HepG2 (cell line): ENCODE results near the gene KLF3. TPM values are rescaled to one million over a fixed set of nuclear protein-coding genes. Genes with fewer than 3 reads are reported as not detected.

Experiments
- CREBL2 ChIP-seq: sonication (generic); formaldehyde crosslinking; IDR thresholded peaks from 2 replicates; pipeline ENCODE4 v1.8.1; 2023; ENCODE audit warnings: missing genetic modification reagents, mild to moderate bottlenecking, borderline replicate concordance
- DBP ChIP-seq: sonication (generic); formaldehyde crosslinking; IDR thresholded peaks from 2 replicates; pipeline ENCODE4 v1.4.0; 2020; ENCODE audit warnings: missing genetic modification reagents; ENCODE audit errors: not compliant biosample characterization
- HINFP ChIP-seq: sonication (generic); formaldehyde crosslinking; IDR thresholded peaks from 2 replicates; pipeline ENCODE4 v1.4.0; 2020; ENCODE audit warnings: low read depth, mild to moderate bottlenecking, missing genetic modification reagents
- NAIF1 ChIP-seq: sonication (generic); formaldehyde crosslinking; IDR thresholded peaks from 2 replicates; pipeline ENCODE4 v1.5.0; 2020; ENCODE audit warnings: mild to moderate bottlenecking, missing genetic modification reagents, borderline replicate concordance
- PCBP2 ChIP-seq: fragments of 200-400 bp; formaldehyde crosslinking; optimal IDR thresholded peaks from 2 replicates; pipeline ENCODE3; 2018; ENCODE audit warnings: low read length, low read depth; ENCODE audit not compliant: poor library complexity, severe bottlenecking
- TCF7L2 ChIP-seq: IDR thresholded peaks from 2 replicates; pipeline ENCODE4 v1.6.1; 2011; ENCODE audit warnings: mild to moderate bottlenecking, low read depth, low read length, moderate library complexity
- ZFP82 ChIP-seq: sonication (generic); formaldehyde crosslinking; IDR thresholded peaks from 2 replicates; pipeline ENCODE4 v1.5.1; 2020; ENCODE audit warnings: mild to moderate bottlenecking, missing genetic modification reagents, borderline replicate concordance
- ZNF138 ChIP-seq: sonication (generic); formaldehyde crosslinking; IDR thresholded peaks from 2 replicates; pipeline ENCODE4 v1.5.0; 2020; ENCODE audit warnings: mild to moderate bottlenecking, low read depth, missing genetic modification reagents
- ZNF530 ChIP-seq: sonication (generic); formaldehyde crosslinking; IDR thresholded peaks from 2 replicates; pipeline ENCODE4 v1.5.0; 2020; ENCODE audit warnings: low read depth, mild to moderate bottlenecking, missing genetic modification reagents
- ZXDC ChIP-seq: sonication (generic); formaldehyde crosslinking; IDR thresholded peaks from 2 replicates; pipeline ENCODE4 v1.5.0; 2020; ENCODE audit warnings: mild to moderate bottlenecking, missing genetic modification reagents
- polyA plus RNA-seq, 8 experiments: library from polyadenylated mRNA; depleted of rRNA in 3 of 8; stranded (reverse) in 7 of 8; unstranded in 1 of 8; fragments of >200 nt; fragmentation: Illumina TruSeq in 4 of 8; extraction: Trizol in 4 of 8; gene quantifications; 2 replicates each; pipeline versions ENCODE4 v1.2.1 to v1.2.3, GENCODE V29; 2011 to 2016; ENCODE audit warnings: low read depth in 4 of 8, missing spikeins in 1 of 8, mixed read lengths in 1 of 8; ENCODE audit not compliant: insufficient read depth in 1 of 8
- total RNA-seq, 5 experiments: library from RNA; depleted of rRNA; stranded (reverse); fragments of >200 nt; fragmentation: Illumina TruSeq; extraction: Trizol; gene quantifications; 2 replicates each; pipeline ENCODE4 v1.2.3, GENCODE V29; 2016; ENCODE audit warnings: low read depth in 1 of 5
- TF ChIP-seq, protein P1 (sequence below): sonication (generic); formaldehyde crosslinking; IDR thresholded peaks from 2 replicates; pipeline ENCODE4 v1.4.0; 2020; ENCODE audit warnings: missing genetic modification reagents
- TF ChIP-seq, protein P2 (sequence below): sonication (generic); formaldehyde crosslinking; IDR thresholded peaks from 2 replicates; pipeline ENCODE4 v1.4.0; 2020; ENCODE audit warnings: missing genetic modification reagents
- TF ChIP-seq, protein P3 (sequence below): IDR thresholded peaks from 2 replicates; pipeline ENCODE4 v1.6.1; 2012; ENCODE audit warnings: low read length, improper control_type of control experiment

Gene KLF3
- total and polyA plus RNA-seq, 2 of the 13 experiments (the other 11 are each of a cell fraction or from before 2014, with no cell fraction given) = 29.1 to 37.8 TPM

GRCh38 chr4:38673130-38673978 is 9.4 kb downstream of the KLF3 start (continued):
- TF ChIP-seq, protein P1, sequence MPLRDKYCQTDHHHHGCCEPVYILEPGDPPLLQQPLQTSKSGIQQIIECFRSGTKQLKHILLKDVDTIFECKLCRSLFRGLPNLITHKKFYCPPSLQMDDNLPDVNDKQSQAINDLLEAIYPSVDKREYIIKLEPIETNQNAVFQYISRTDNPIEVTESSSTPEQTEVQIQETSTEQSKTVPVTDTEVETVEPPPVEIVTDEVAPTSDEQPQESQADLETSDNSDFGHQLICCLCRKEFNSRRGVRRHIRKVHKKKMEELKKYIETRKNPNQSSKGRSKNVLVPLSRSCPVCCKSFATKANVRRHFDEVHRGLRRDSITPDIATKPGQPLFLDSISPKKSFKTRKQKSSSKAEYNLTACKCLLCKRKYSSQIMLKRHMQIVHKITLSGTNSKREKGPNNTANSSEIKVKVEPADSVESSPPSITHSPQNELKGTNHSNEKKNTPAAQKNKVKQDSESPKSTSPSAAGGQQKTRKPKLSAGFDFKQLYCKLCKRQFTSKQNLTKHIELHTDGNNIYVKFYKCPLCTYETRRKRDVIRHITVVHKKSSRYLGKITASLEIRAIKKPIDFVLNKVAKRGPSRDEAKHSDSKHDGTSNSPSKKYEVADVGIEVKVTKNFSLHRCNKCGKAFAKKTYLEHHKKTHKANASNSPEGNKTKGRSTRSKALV = 0 out of 2 replicates have a peak, but pooled peaks have one; percentile 5
- TF ChIP-seq DBP (peak; percentile 34), ZNF138 (CRISPR knock-in tag) (no peak), ZXDC (0 out of 2 replicates have a peak, but pooled peaks have one; percentile 55), HINFP (CRISPR knock-in tag) (peak; percentile 57; the same call in 1 of the 2 replicates), NAIF1 (CRISPR knock-in tag) (peak; percentile 71; the same call in 1 of the 2 replicates), CREBL2 (no peak), TCF7L2 (no peak), ZFP82 (no peak), PCBP2 (no peak), ZNF530 (no peak)
- TF ChIP-seq, protein P2, sequence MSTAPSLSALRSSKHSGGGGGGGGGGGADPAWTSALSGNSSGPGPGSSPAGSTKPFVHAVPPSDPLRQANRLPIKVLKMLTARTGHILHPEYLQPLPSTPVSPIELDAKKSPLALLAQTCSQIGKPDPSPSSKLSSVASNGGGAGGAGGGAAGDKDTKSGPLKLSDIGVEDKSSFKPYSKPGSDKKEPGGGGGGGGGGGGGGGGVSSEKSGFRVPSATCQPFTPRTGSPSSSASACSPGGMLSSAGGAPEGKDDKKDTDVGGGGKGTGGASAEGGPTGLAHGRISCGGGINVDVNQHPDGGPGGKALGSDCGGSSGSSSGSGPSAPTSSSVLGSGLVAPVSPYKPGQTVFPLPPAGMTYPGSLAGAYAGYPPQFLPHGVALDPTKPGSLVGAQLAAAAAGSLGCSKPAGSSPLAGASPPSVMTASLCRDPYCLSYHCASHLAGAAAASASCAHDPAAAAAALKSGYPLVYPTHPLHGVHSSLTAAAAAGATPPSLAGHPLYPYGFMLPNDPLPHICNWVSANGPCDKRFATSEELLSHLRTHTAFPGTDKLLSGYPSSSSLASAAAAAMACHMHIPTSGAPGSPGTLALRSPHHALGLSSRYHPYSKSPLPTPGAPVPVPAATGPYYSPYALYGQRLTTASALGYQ = peak; percentile 95
- TF ChIP-seq, protein P3, sequence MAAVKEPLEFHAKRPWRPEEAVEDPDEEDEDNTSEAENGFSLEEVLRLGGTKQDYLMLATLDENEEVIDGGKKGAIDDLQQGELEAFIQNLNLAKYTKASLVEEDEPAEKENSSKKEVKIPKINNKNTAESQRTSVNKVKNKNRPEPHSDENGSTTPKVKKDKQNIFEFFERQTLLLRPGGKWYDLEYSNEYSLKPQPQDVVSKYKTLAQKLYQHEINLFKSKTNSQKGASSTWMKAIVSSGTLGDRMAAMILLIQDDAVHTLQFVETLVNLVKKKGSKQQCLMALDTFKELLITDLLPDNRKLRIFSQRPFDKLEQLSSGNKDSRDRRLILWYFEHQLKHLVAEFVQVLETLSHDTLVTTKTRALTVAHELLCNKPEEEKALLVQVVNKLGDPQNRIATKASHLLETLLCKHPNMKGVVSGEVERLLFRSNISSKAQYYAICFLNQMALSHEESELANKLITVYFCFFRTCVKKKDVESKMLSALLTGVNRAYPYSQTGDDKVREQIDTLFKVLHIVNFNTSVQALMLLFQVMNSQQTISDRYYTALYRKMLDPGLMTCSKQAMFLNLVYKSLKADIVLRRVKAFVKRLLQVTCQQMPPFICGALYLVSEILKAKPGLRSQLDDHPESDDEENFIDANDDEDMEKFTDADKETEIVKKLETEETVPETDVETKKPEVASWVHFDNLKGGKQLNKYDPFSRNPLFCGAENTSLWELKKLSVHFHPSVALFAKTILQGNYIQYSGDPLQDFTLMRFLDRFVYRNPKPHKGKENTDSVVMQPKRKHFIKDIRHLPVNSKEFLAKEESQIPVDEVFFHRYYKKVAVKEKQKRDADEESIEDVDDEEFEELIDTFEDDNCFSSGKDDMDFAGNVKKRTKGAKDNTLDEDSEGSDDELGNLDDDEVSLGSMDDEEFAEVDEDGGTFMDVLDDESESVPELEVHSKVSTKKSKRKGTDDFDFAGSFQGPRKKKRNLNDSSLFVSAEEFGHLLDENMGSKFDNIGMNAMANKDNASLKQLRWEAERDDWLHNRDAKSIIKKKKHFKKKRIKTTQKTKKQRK = no peak
